CD4-positive, alpha-beta memory T cell (primary cell): Measurements from ENCODE around the gene DHX36. TPM values are rescaled to one million over a fixed set of nuclear protein-coding genes. Genes with fewer than 3 reads are reported as not detected.

Experiments used
- CTCF ChIA-PET: fragments of 350-600 bp; sonication (Branson Sonifier 250); formaldehyde crosslinking; loops from one replicate; lab custom pipeline; 2021; ENCODE audit warnings: inconsistent platforms; ENCODE audit not compliant: partially characterized antibody; lab: Charles Lee
- POLR2A ChIA-PET: fragments of 350-600 bp; sonication (Branson Sonifier 250); formaldehyde crosslinking; loops from one replicate; lab custom pipeline; 2021; ENCODE audit not compliant: partially characterized antibody; lab: Charles Lee
- DNase-seq, 5 donors: peaks; one replicate each; pipeline versions ENCODE4 v3.0.0 to v3.0.0-alpha.2; 2020 to 2022; ENCODE audit warnings: mixed read lengths in 1 of 5
- H3K27ac ChIP-seq: one replicate; pipeline ENCODE4 v1.7.0; 2013; ENCODE audit warnings: low read depth, low read length
- H3K27me3 ChIP-seq: 2 replicates; pipeline ENCODE4 v1.7.0; 2013; ENCODE audit warnings: mild to moderate bottlenecking, low read length, moderate library complexity; ENCODE audit not compliant: insufficient read depth
- H3K36me3 ChIP-seq: 2 replicates; pipeline ENCODE4 v1.7.0; 2013; ENCODE audit warnings: mild to moderate bottlenecking, low read length, moderate library complexity; ENCODE audit not compliant: insufficient read depth
- H3K4me1 ChIP-seq: 2 replicates; pipeline ENCODE4 v1.7.0; 2013; ENCODE audit warnings: mild to moderate bottlenecking, low read length, moderate library complexity; ENCODE audit not compliant: insufficient read depth
- H3K4me3 ChIP-seq, 2 donors: one replicate each; pipeline ENCODE4 v1.7.0; 2013; ENCODE audit warnings: low read length in 2 of 2, mild to moderate bottlenecking in 1 of 2
- H3K9me3 ChIP-seq, 2 donors: one replicate each; pipeline ENCODE4 v1.7.0; 2013; ENCODE audit warnings: low read length in 2 of 2, control low read depth in 1 of 2; ENCODE audit not compliant: control insufficient read depth in 1 of 2
- H3K27ac Mint-ChIP-seq, 7 donors: one replicate each; pipeline ENCODE4 v1.8.0; 2020 to 2021; ENCODE audit warnings: mixed read lengths in 7 of 7, mild to moderate bottlenecking in 6 of 7, inconsistent platforms in 3 of 7, moderate library complexity in 3 of 7
- H3K27me3 Mint-ChIP-seq, 2 donors: one replicate each; pipeline ENCODE4 v1.8.0; 2020 to 2021; ENCODE audit warnings: mixed read lengths in 2 of 2
- H3K36me3 Mint-ChIP-seq, 2 donors: one replicate each; pipeline ENCODE4 v1.8.0; 2020 to 2021; ENCODE audit warnings: mixed read lengths in 2 of 2, inconsistent platforms in 1 of 2, mild to moderate bottlenecking in 1 of 2
- H3K4me1 Mint-ChIP-seq, 4 donors: one replicate each; pipeline ENCODE4 v1.8.0; 2020 to 2021; ENCODE audit warnings: mixed read lengths in 4 of 4, mild to moderate bottlenecking in 1 of 4
- H3K4me3 Mint-ChIP-seq, 8 donors: one replicate each; pipeline ENCODE4 v1.8.0; 2020 to 2021; ENCODE audit warnings: mixed read lengths in 8 of 8, mild to moderate bottlenecking in 7 of 8, moderate library complexity in 6 of 8, inconsistent platforms in 3 of 8
- H3K9me3 Mint-ChIP-seq, 8 donors: one replicate each; pipeline ENCODE4 v1.8.0; 2020 to 2021; ENCODE audit warnings: mixed read lengths in 8 of 8, mild to moderate bottlenecking in 5 of 8, inconsistent platforms in 3 of 8, moderate library complexity in 1 of 8
- intact Hi-C: fragments of 100-400 bp; cut with micrococcal nuclease; formaldehyde crosslinking; loops from one replicate; pipeline ENCODE4 v1.15.1; 2023
- polyA plus RNA-seq, 2 donors: library from polyadenylated mRNA; unstranded; fragments of 300-500 nt; fragmentation: Illumina TruSeq; gene quantifications; one replicate each; pipeline ENCODE4 v1.2.3, GENCODE V29; 2021
- total RNA-seq, 2 experiments: library from RNA; stranded (reverse); gene quantifications; one replicate each; pipeline ENCODE4 v1.2.3, GENCODE V29; 2021

The DHX36 gene, protein sequence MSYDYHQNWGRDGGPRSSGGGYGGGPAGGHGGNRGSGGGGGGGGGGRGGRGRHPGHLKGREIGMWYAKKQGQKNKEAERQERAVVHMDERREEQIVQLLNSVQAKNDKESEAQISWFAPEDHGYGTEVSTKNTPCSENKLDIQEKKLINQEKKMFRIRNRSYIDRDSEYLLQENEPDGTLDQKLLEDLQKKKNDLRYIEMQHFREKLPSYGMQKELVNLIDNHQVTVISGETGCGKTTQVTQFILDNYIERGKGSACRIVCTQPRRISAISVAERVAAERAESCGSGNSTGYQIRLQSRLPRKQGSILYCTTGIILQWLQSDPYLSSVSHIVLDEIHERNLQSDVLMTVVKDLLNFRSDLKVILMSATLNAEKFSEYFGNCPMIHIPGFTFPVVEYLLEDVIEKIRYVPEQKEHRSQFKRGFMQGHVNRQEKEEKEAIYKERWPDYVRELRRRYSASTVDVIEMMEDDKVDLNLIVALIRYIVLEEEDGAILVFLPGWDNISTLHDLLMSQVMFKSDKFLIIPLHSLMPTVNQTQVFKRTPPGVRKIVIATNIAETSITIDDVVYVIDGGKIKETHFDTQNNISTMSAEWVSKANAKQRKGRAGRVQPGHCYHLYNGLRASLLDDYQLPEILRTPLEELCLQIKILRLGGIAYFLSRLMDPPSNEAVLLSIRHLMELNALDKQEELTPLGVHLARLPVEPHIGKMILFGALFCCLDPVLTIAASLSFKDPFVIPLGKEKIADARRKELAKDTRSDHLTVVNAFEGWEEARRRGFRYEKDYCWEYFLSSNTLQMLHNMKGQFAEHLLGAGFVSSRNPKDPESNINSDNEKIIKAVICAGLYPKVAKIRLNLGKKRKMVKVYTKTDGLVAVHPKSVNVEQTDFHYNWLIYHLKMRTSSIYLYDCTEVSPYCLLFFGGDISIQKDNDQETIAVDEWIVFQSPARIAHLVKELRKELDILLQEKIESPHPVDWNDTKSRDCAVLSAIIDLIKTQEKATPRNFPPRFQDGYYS
- total RNA-seq, result 100 to 1,000 TPM in 1 of 2 experiments, 10 to 100 TPM in 1; 91.8 to 101 TPM
- polyA plus RNA-seq, result 10 to 100 TPM; 10.8 to 22.7 TPM

DNA sequence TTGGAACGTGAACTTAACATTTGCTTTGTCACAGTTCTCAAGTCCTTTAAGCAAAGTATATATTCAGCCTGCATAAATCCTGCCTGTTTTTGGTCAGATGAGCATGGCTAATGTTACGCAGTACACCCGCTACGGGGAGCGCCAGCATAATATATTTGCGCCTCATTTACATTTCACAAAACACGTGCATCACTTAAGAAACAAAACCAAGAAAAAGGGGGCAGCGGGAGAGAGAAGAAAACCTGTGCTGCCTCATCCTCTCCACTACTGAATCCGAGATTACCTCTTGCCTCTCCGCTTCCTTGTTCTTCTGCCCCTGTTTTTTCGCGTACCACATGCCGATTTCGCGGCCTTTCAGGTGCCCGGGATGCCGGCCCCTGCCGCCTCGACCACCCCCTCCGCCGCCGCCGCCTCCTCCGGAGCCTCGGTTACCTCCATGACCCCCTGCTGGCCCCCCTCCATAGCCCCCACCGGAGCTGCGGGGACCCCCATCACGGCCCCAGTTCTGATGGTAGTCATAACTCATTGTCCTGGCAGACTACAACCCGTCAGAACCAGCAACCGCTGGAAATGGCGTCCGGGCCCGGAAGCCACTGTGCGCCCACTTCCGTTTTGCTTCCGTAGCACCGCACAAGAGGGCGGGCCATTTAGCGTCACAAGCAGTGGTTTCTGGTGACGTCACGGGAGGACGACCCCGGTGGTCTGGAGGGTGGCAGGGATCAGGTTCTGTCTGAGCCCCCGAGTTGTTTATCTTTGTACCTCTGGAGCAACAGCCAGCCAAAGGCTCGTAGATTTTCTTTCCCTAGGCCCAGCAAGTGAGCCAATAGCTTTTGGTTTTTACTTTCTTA, at the start of gene DHX36:
DHX36 (minus strand) TSS at position 597 of the 848 bp plus-strand sequence; CDS start at position 526, 71 bp downstream.
- POLR2A ChIA-PET, result interaction anchor here (1.1 to 2.6 kb wide), 3 partner anchors 11 to 1163 kb away, joined by 3 to 6 read pairs (median 4); no protein-coding TSS in a partner anchor
- Histone ChIP-seq H3K27me3 (no peaks in the 10 kb centered on the region), H3K27ac (peak within 1 kb of the TSS; percentile 89), H3K4me1 (peaks cover 49% of the 10 kb centered on the region), H3K9me3 (no peaks in the 10 kb centered on the region), H3K4me3 (peak within 1 kb of the TSS; percentile 86 to 89), H3K36me3 (no peaks in the 10 kb centered on the region)
- peak; percentile 88 to 91 (median 90) for DNase-seq
- Mint-ChIP-seq H3K27ac (peak within 1 kb of the TSS; percentile 99 to 100 (median 99)), H3K4me3 (peak within 1 kb of the TSS in 7 of 8 donors; percentile 95 to 99 (median 98)), H3K9me3 (no peaks in the 10 kb centered on the region), H3K27me3 (peaks cover 0 to 2% of the 10 kb centered on the region in 2 donors), H3K36me3 (peaks cover 8 to 18% of the 10 kb centered on the region in 2 donors), H3K4me1 (peaks cover 9 to 20% (median 14%) of the 10 kb centered on the region in 4 donors)
- intact Hi-C loops, result loop anchor here (1.0 to 10.0 kb wide), 5 partner anchors 202 to 1548 kb away; partner anchors contain the start of genes ARHGEF26, GMPS, RAP2B and SLC33A1
- CTCF ChIA-PET, result interaction anchor here (1.3 to 1.5 kb wide), 3 partner anchors 11 to 1482 kb away, joined by 5 read pairs; partner anchors contain the start of gene C3orf33

DNA sequence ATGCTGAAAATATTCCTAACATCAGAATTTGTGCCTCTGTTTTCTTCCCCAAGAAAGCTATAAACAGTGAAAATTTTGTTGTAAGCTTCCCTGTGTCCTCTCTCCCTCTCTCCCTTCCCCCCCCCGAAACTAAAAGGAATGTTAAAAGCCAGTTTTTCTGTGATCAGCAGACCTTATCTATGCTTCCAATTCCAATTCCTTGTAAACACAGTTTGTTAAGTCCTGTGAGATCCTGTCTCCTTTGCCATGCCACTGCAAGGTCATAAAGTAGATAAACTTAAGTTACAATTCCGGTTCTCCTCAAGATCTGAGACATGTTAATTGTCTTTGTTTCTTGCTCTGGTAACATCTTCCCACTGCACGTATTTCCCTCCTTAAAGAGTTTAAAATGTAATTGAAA, 42.9 kb upstream of the DHX36 start:
- H3K4me3 Mint-ChIP-seq, result no peak overlapping the region
- H3K9me3 Mint-ChIP-seq, result peaks cover 0 to 12% (median 0%) of the 10 kb centered on the region in 8 donors
- Histone ChIP-seq H3K9me3 (no peaks in the 10 kb centered on the region), H3K27ac (no peak overlapping the region), H3K4me3 (no peak overlapping the region), H3K4me1 (no peaks in the 10 kb centered on the region), H3K27me3 (peaks cover 3% of the 10 kb centered on the region), H3K36me3 (no peaks in the 10 kb centered on the region)
- ChIA-PET CTCF (no interaction called here), POLR2A (no interaction called here)
- H3K36me3 Mint-ChIP-seq, result no peaks in the 10 kb centered on the region
- DNase-seq, result no peak
- peaks cover 6 to 12% of the 10 kb centered on the region in 2 donors for H3K27me3 Mint-ChIP-seq
- no peak overlapping the region for H3K27ac Mint-ChIP-seq
- no peaks in the 10 kb centered on the region for H3K4me1 Mint-ChIP-seq
- intact Hi-C loops, result no loop called here

DNA sequence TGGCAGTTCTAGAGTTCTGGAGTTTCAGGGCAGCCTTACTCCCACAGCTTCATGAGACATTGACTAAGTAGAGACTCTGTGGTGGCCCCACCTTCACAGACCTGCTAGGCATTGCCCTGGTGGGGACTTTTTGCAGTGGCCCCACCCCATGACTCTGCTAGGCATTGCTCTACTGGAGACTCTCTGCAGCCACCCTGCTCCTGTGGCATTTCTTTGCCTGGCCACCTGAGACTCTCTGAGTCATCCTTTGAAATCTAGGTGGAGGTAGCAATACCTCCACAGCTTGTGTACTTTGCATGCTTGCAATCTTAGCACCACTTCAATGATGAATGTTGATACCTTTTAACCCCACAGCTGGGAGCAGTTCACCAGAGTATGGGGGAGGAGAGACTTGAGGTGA, 40.6 kb upstream of the DHX36 start:
- peaks cover 7 to 12% of the 10 kb centered on the region in 2 donors for H3K27me3 Mint-ChIP-seq
- Histone ChIP-seq H3K4me1 (no peaks in the 10 kb centered on the region), H3K27ac (no peak overlapping the region), H3K9me3 (no peaks in the 10 kb centered on the region), H3K4me3 (no peak overlapping the region), H3K27me3 (peaks cover 3% of the 10 kb centered on the region), H3K36me3 (no peaks in the 10 kb centered on the region)
- H3K27ac Mint-ChIP-seq, result no peak overlapping the region
- H3K4me1 Mint-ChIP-seq, result no peaks in the 10 kb centered on the region
- H3K9me3 Mint-ChIP-seq, result peaks cover 0 to 12% (median 0%) of the 10 kb centered on the region in 8 donors
- DNase-seq, result no peak
- ChIA-PET CTCF (no interaction called here), POLR2A (no interaction called here)
- H3K4me3 Mint-ChIP-seq, result no peak overlapping the region
- H3K36me3 Mint-ChIP-seq, result no peaks in the 10 kb centered on the region
- intact Hi-C loops, result no loop called here

DNA sequence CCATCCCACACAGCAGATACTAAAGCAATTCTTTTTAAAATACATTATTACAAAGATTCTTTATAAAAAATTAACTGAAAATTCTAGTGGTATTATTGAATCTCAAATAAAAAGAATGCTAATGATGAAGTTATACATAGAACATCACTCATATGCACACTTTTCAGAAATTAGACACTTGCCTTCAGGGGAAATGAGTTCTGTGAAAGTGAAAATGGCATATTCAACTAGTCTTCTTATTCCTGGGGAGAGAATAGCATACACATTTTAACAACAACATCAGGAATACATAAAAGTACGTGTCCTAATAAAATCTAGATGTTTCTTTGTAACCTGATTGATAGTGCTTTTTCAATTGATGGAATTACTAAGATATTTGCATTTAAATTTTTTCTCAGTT, 36.8 kb upstream of the DHX36 start:
- H3K27ac Mint-ChIP-seq, result no peak overlapping the region
- Histone ChIP-seq H3K27me3 (no peaks in the 10 kb centered on the region), H3K4me1 (no peaks in the 10 kb centered on the region), H3K9me3 (no peaks in the 10 kb centered on the region), H3K36me3 (no peaks in the 10 kb centered on the region), H3K4me3 (no peak overlapping the region), H3K27ac (no peak overlapping the region)
- ChIA-PET CTCF (no interaction called here), POLR2A (no interaction called here)
- H3K4me1 Mint-ChIP-seq, result no peaks in the 10 kb centered on the region
- H3K36me3 Mint-ChIP-seq, result no peaks in the 10 kb centered on the region
- peaks cover 5 to 8% of the 10 kb centered on the region in 2 donors for H3K27me3 Mint-ChIP-seq
- H3K4me3 Mint-ChIP-seq, result no peak overlapping the region
- DNase-seq, result no peak
- intact Hi-C loops, result no loop called here
- peaks cover 0 to 12% (median 1%) of the 10 kb centered on the region in 8 donors for H3K9me3 Mint-ChIP-seq

DNA sequence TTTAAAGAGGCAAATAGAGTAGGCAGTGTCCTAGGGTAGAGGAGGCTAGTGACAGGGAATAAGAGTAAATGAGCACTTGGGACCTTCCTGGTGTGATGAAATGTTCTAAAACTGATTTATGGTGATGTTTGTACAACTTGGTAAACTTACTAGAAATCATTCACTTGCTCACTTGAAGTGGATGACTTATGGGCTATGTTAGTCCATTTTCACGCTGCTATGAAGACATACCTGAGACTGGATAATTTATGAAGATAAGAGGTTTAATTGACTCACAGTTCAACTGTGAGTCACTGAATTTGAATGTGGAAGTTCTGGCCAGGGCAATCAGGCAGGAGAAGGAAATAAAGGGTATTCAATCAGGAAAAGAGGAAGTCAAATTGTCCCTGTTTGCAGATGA, 31.7 kb upstream of the DHX36 start:
- Mint-ChIP-seq H3K4me1 (peaks cover 0 to 2% (median 0%) of the 10 kb centered on the region in 4 donors), H3K9me3 (peaks cover 0 to 4% (median under 1%) of the 10 kb centered on the region in 8 donors), H3K4me3 (no peak overlapping the region), H3K27me3 (peaks cover 5 to 14% of the 10 kb centered on the region in 2 donors), H3K27ac (no peak overlapping the region), H3K36me3 (no peaks in the 10 kb centered on the region)
- Histone ChIP-seq H3K9me3 (no peaks in the 10 kb centered on the region), H3K36me3 (no peaks in the 10 kb centered on the region), H3K4me1 (no peaks in the 10 kb centered on the region), H3K27me3 (no peaks in the 10 kb centered on the region), H3K27ac (no peak overlapping the region), H3K4me3 (no peak overlapping the region)
- ChIA-PET CTCF (no interaction called here), POLR2A (no interaction called here)
- intact Hi-C loops, result no loop called here
- no peak for DNase-seq

DNA sequence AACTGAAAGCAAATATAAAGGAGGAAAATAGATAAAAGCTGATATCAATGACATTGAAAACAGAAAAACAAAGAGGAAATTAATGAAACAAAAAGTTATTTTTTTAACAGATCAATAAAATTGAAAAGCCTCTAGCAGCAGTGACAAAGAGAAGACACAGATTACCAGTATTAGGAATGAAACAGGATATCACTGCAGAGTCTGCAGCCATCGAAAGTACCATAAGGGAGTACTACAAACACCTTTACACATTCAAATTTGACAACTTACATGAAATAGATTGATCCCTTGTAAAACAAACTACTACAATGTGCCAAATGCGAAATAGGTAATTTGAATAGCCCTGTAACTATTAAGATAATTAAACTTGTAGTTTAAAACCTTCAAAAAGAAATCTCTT, 24.9 kb upstream of the DHX36 start:
- peaks cover 13 to 20% of the 10 kb centered on the region in 2 donors for H3K27me3 Mint-ChIP-seq
- ChIA-PET CTCF (interaction anchor here (1.3 kb wide), 1 partner anchor 13 kb away, joined by 3 read pairs; no protein-coding TSS in a partner anchor), POLR2A (no interaction called here)
- no peak overlapping the region for H3K27ac Mint-ChIP-seq
- intact Hi-C loops, result no loop called here
- no peak overlapping the region for H3K4me3 ChIP-seq
- H3K36me3 ChIP-seq, result no peaks in the 10 kb centered on the region
- no peak overlapping the region for H3K4me3 Mint-ChIP-seq
- H3K36me3 Mint-ChIP-seq, result no peaks in the 10 kb centered on the region
- no peaks in the 10 kb centered on the region for H3K9me3 ChIP-seq
- no peaks in the 10 kb centered on the region for H3K4me1 ChIP-seq
- H3K27ac ChIP-seq, result no peak overlapping the region
- DNase-seq, result no peak
- no peaks in the 10 kb centered on the region for H3K27me3 ChIP-seq
- peaks cover 0 to 2% (median 0%) of the 10 kb centered on the region in 4 donors for H3K4me1 Mint-ChIP-seq
- no peaks in the 10 kb centered on the region for H3K9me3 Mint-ChIP-seq
